ENCODE results near the gene CYP26B1. TPM values are rescaled to one million over a fixed set of nuclear protein-coding genes. Genes with fewer than 3 reads are reported as not detected.

CYP26B1 gene
- total and polyA plus RNA-seq, 8 donors, result 3.1 to 7.6 (median 4.9) TPM

GRCh38 chr2:72124376-72124775, 23.3 kb downstream of the CYP26B1 start:
- Histone ChIP-seq H3K27ac (no peak overlapping the region), H3K9me3 (no peaks in the 10 kb centered on the region), H3K36me3 (no peaks in the 10 kb centered on the region), H3K27me3 (peaks cover 0 to 12% of the 10 kb centered on the region in 2 donors), H3K4me3 (no peak overlapping the region), H3K4me1 (no peaks in the 10 kb centered on the region)
- intact Hi-C loops (cut with DNase I), result no loop called here
- no peak for DNase-seq
- no peak for ATAC-seq
- TF ChIP-seq CTCF (IDR thresholded peaks at IDR 0.05), result no peak

GRCh38 chr2:72121153-72121552, 26.5 kb downstream of the CYP26B1 start:
- Histone ChIP-seq H3K4me3 (no peak overlapping the region), H3K9me3 (no peaks in the 10 kb centered on the region), H3K4me1 (no peaks in the 10 kb centered on the region), H3K27ac (no peak overlapping the region), H3K36me3 (no peaks in the 10 kb centered on the region), H3K27me3 (peaks cover 0 to 12% of the 10 kb centered on the region in 2 donors)
- intact Hi-C loops (cut with DNase I), result no loop called here
- TF ChIP-seq CTCF (IDR thresholded peaks at IDR 0.05), result no peak
- no peak for DNase-seq
- ATAC-seq, result no peak

- H3K27ac ChIP-seq, result no peak overlapping the region
- TF ChIP-seq CTCF (IDR thresholded peaks at IDR 0.05), result no peak
- no peak for ATAC-seq
- H3K9me3 ChIP-seq, result no peaks in the 10 kb centered on the region
- DNase-seq, result no peak
- intact Hi-C loops (cut with DNase I), result no loop called here
- peaks cover 4 to 7% of the 10 kb centered on the region in 2 donors for H3K4me1 ChIP-seq
- H3K36me3 ChIP-seq, result no peaks in the 10 kb centered on the region
- H3K27me3 ChIP-seq, result peaks cover 0 to 10% of the 10 kb centered on the region in 2 donors
- no peak overlapping the region for H3K4me3 ChIP-seq
Observed at GRCh38 chr2:72118951-72119350, 28.7 kb downstream of the CYP26B1 start.

- intact Hi-C loops (cut with DNase I), result no loop called here
- Histone ChIP-seq H3K4me1 (peaks cover 4 to 7% of the 10 kb centered on the region in 2 donors), H3K36me3 (no peaks in the 10 kb centered on the region), H3K27ac (no peak overlapping the region), H3K4me3 (no peak overlapping the region), H3K9me3 (no peaks in the 10 kb centered on the region), H3K27me3 (peaks cover 0 to 5% of the 10 kb centered on the region in 2 donors)
- DNase-seq (no peak), ATAC-seq (no peak)
- no peak for TF ChIP-seq CTCF (IDR thresholded peaks at IDR 0.05)
Observed at GRCh38 chr2:72118386-72118785, 29.3 kb downstream of the CYP26B1 start.

GRCh38 chr2:72117718-72118117, 29.9 kb downstream of the CYP26B1 start:
- H3K4me3 ChIP-seq, result no peak overlapping the region
- H3K36me3 ChIP-seq, result no peaks in the 10 kb centered on the region

More at GRCh38 chr2:72117718-72118117, 29.9 kb downstream of the CYP26B1 start:
- no peak for ATAC-seq
- no peak for TF ChIP-seq CTCF (IDR thresholded peaks at IDR 0.05)
- no peaks in the 10 kb centered on the region for H3K9me3 ChIP-seq
- DNase-seq, result no peak
- H3K4me1 ChIP-seq, result peaks cover 4 to 7% of the 10 kb centered on the region in 2 donors
- intact Hi-C loops (cut with DNase I), result no loop called here
- H3K27ac ChIP-seq, result no peak overlapping the region
- peaks cover 0 to 4% of the 10 kb centered on the region in 2 donors for H3K27me3 ChIP-seq
